MM.1S (cell line): ENCODE measurements around the gene C12orf56.
"Not testable (repeated sequence)": the region's sequence is repeated elsewhere in the genome, so short reads cannot be mapped to it uniquely, and the experiment has no call there.

Experiments
- EZH2 ChIP-seq: fragments of 300-600 bp; sonication (generic); optimal IDR thresholded peaks from 2 replicates; pipeline ENCODE3; 2017; ENCODE audit warnings: low read depth, mild to moderate bottlenecking, antibody characterized with exemption, low read length, mixed read lengths
- TF ChIP-seq, protein P1 (sequence below): fragments of 300-600 bp; sonication (generic); IDR thresholded peaks from 2 replicates; pipeline ENCODE4 v1.5.1; 2016; ENCODE audit warnings: antibody characterized with exemption, low read length, mixed read lengths

- TF ChIP-seq, protein P1, sequence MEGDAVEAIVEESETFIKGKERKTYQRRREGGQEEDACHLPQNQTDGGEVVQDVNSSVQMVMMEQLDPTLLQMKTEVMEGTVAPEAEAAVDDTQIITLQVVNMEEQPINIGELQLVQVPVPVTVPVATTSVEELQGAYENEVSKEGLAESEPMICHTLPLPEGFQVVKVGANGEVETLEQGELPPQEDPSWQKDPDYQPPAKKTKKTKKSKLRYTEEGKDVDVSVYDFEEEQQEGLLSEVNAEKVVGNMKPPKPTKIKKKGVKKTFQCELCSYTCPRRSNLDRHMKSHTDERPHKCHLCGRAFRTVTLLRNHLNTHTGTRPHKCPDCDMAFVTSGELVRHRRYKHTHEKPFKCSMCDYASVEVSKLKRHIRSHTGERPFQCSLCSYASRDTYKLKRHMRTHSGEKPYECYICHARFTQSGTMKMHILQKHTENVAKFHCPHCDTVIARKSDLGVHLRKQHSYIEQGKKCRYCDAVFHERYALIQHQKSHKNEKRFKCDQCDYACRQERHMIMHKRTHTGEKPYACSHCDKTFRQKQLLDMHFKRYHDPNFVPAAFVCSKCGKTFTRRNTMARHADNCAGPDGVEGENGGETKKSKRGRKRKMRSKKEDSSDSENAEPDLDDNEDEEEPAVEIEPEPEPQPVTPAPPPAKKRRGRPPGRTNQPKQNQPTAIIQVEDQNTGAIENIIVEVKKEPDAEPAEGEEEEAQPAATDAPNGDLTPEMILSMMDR, result not testable (repeated sequence)
- TF ChIP-seq EZH2, result not testable (repeated sequence)
Measured at GRCh38 chr12:64340546-64340945, 50.0 kb downstream of the C12orf56 start.
